Measurements from ENCODE around the gene RTL5. TPM values are rescaled to one million over a fixed set of nuclear protein-coding genes. Genes with fewer than 3 reads are reported as not detected.

Gene RTL5
- total RNA-seq, 1 experiment from 2014 or later = 2.5 TPM

- no peaks in the 10 kb centered on the region for H3K27me3 ChIP-seq (ENCODE audit: insufficient read depth, low read length)
- no peaks in the 10 kb centered on the region for H3K79me2 ChIP-seq (ENCODE audit: insufficient read depth, low read length)
- intact Hi-C loops (cut with micrococcal nuclease) = no loop called here
Observed at GRCh38 chrX:72083291-72083690, 48.4 kb downstream of the RTL5 start.

GRCh38 chrX:72081605-72082320, 50.0 kb downstream of the RTL5 start:
- CTCF ChIA-PET = no interaction called here
- Histone ChIP-seq H3K9me3 (ENCODE audit: control insufficient read depth in 1 of 2, insufficient read depth in 1 of 2, low read depth in 1 of 2, low read length in 2 of 2) (no peaks in the 10 kb centered on the region), H3K9me2 (ENCODE audit: insufficient read depth) (no peaks in the 10 kb centered on the region), H3K4me1 (ENCODE audit: control insufficient read depth in 1 of 2, insufficient read depth in 2 of 2, low read length in 2 of 2) (no peaks in the 10 kb centered on the region), H3K27ac (ENCODE audit: low read depth, low read length) (no peak overlapping the region), H3K27me3 (ENCODE audit: insufficient read depth, low read length) (no peaks in the 10 kb centered on the region), H4K20me1 (ENCODE audit: insufficient read depth) (no peaks in the 10 kb centered on the region), H2AFZ (ENCODE audit: low read depth, low read length, poor library complexity, severe bottlenecking) (no peak overlapping the region), H3K4me2 (ENCODE audit: low read length) (no peak overlapping the region), H3K79me2 (ENCODE audit: insufficient read depth, low read length) (no peaks in the 10 kb centered on the region), H3K4me3 (replicated peaks in 1 of 2; ENCODE audit: low read depth in 1 of 2, low read length in 2 of 2) (no peak overlapping the region), H3K9ac (ENCODE audit: low read length) (no peak overlapping the region), H3K36me3 (ENCODE audit: control insufficient read depth in 1 of 2, insufficient read depth in 2 of 2, low read length in 2 of 2) (no peaks in the 10 kb centered on the region)
- DNase-seq (ENCODE audit: low read depth, low spot score) (no peak), ATAC-seq (no peak)
- RAD21 ChIA-PET (ENCODE audit: low non-redundant PET in 1 of 2, low total read pairs in 2 of 2, uncharacterized antibody in 2 of 2, unreplicated experiment in 2 of 2) = no interaction called here
- POLR2A ChIA-PET = no interaction called here
- TF ChIP-seq POLR2A (IDR thresholded peaks at IDR 0.05; ENCODE audit: borderline replicate concordance, extremely low read depth, insufficient read depth, insufficient read length) = no peak
- no peak for TF ChIP-seq YY1 (IDR thresholded peaks at IDR 0.05; ENCODE audit: extremely low read depth, insufficient replicate concordance, low read depth, low read length)
- TF ChIP-seq EZH2 (IDR thresholded peaks at IDR 0.05) = no peak
- no peak for TF ChIP-seq ZNF274 (IDR thresholded peaks at IDR 0.05; ENCODE audit: low read depth, low read length)
- no peak for TF ChIP-seq ELF1 (IDR thresholded peaks at IDR 0.05; ENCODE audit: borderline replicate concordance, low read depth)
- TF ChIP-seq, protein P1, sequence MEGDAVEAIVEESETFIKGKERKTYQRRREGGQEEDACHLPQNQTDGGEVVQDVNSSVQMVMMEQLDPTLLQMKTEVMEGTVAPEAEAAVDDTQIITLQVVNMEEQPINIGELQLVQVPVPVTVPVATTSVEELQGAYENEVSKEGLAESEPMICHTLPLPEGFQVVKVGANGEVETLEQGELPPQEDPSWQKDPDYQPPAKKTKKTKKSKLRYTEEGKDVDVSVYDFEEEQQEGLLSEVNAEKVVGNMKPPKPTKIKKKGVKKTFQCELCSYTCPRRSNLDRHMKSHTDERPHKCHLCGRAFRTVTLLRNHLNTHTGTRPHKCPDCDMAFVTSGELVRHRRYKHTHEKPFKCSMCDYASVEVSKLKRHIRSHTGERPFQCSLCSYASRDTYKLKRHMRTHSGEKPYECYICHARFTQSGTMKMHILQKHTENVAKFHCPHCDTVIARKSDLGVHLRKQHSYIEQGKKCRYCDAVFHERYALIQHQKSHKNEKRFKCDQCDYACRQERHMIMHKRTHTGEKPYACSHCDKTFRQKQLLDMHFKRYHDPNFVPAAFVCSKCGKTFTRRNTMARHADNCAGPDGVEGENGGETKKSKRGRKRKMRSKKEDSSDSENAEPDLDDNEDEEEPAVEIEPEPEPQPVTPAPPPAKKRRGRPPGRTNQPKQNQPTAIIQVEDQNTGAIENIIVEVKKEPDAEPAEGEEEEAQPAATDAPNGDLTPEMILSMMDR (IDR thresholded peaks at IDR 0.05 in 2 of 3, conservative IDR thresholded peaks at IDR 0.05 in 1 of 3; ENCODE audit: borderline replicate concordance in 1 of 3, insufficient read depth in 1 of 3, low read depth in 2 of 3, low read length in 2 of 3) = no peak
- TF ChIP-seq SP1 (IDR thresholded peaks at IDR 0.05; ENCODE audit: low read depth) = no peak
- TF ChIP-seq, protein P2, sequence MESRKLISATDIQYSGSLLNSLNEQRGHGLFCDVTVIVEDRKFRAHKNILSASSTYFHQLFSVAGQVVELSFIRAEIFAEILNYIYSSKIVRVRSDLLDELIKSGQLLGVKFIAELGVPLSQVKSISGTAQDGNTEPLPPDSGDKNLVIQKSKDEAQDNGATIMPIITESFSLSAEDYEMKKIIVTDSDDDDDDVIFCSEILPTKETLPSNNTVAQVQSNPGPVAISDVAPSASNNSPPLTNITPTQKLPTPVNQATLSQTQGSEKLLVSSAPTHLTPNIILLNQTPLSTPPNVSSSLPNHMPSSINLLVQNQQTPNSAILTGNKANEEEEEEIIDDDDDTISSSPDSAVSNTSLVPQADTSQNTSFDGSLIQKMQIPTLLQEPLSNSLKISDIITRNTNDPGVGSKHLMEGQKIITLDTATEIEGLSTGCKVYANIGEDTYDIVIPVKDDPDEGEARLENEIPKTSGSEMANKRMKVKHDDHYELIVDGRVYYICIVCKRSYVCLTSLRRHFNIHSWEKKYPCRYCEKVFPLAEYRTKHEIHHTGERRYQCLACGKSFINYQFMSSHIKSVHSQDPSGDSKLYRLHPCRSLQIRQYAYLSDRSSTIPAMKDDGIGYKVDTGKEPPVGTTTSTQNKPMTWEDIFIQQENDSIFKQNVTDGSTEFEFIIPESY (IDR thresholded peaks at IDR 0.05; ENCODE audit: extremely low read depth, insufficient replicate concordance, low read length) = no peak
- no peak for TF ChIP-seq MAX (IDR thresholded peaks at IDR 0.05)
- TF ChIP-seq CEBPB (IDR thresholded peaks at IDR 0.05; ENCODE audit: low read depth) = no peak
- no peak for TF ChIP-seq SRF (IDR thresholded peaks at IDR 0.05; ENCODE audit: low read depth)
- TF ChIP-seq POLR2AphosphoS5 (IDR thresholded peaks at IDR 0.05; ENCODE audit: low read depth, low read length) = no peak
- BruUV-seq (replicated peaks) = no TSS peak
- intact Hi-C loops (cut with micrococcal nuclease) = no loop called here

More at GRCh38 chrX:72083291-72083690, 48.4 kb downstream of the RTL5 start:
- Histone ChIP-seq H3K4me3 (replicated peaks in 1 of 2; ENCODE audit: low read depth in 1 of 2, low read length in 2 of 2) (no peak overlapping the region), H3K4me2 (ENCODE audit: low read length) (no peak overlapping the region), H3K4me1 (ENCODE audit: control insufficient read depth in 1 of 2, insufficient read depth in 2 of 2, low read length in 2 of 2) (no peaks in the 10 kb centered on the region), H3K9ac (ENCODE audit: low read length) (no peak overlapping the region), H3K9me3 (ENCODE audit: control insufficient read depth in 1 of 2, insufficient read depth in 1 of 2, low read depth in 1 of 2, low read length in 2 of 2) (no peaks in the 10 kb centered on the region), H3K36me3 (ENCODE audit: control insufficient read depth in 1 of 2, insufficient read depth in 2 of 2, low read length in 2 of 2) (no peaks in the 10 kb centered on the region), H4K20me1 (ENCODE audit: insufficient read depth) (no peaks in the 10 kb centered on the region), H3K27ac (ENCODE audit: low read depth, low read length) (no peak overlapping the region), H3K9me2 (ENCODE audit: insufficient read depth) (no peaks in the 10 kb centered on the region), H2AFZ (ENCODE audit: low read depth, low read length, poor library complexity, severe bottlenecking) (no peak overlapping the region)
- DNase-seq (ENCODE audit: low read depth, low spot score) = no peak
- no TSS peak for BruUV-seq (replicated peaks)
- ChIA-PET POLR2A (no interaction called here), CTCF (no interaction called here), RAD21 (ENCODE audit: low non-redundant PET in 1 of 2, low total read pairs in 2 of 2, uncharacterized antibody in 2 of 2, unreplicated experiment in 2 of 2) (no interaction called here)
- no peak for ATAC-seq
- TF ChIP-seq CEBPB (IDR thresholded peaks at IDR 0.05; ENCODE audit: low read depth) (no peak), SRF (IDR thresholded peaks at IDR 0.05; ENCODE audit: low read depth) (no peak)

All from HCT116 (cell line).